Heart left ventricle (tissue), 16 donors: ENCODE measurements around the gene PRR5L. TPM values are rescaled to one million over a fixed set of nuclear protein-coding genes. Genes with fewer than 3 reads are reported as not detected.

Source experiments
- ATAC-seq, 4 donors: fragments of 200-7000 bp; cut with Tn5 transposase; one replicate each; pipeline ENCODE4 v1.9.1; 2020 to 2022; ENCODE audit warnings: moderate library complexity in 4 of 4, mild to moderate bottlenecking in 3 of 4, moderate number of reproducible peaks in 1 of 4
- DNase-seq, 5 donors: peaks; one replicate each; pipeline ENCODE4 v3.0.0-alpha.2; 2020
- H3K27ac ChIP-seq, 12 donors: fragments of 200-600 bp; sonication (generic) in 4 of 12; one replicate each; pipeline versions ENCODE4 v1.5.0 to v1.8.0; 2016 to 2022; ENCODE audit warnings: mild to moderate bottlenecking in 2 of 12
- H3K27me3 ChIP-seq, 9 donors: fragments of 200-600 bp; sonication (generic) in 2 of 9; one replicate each; pipeline versions ENCODE4 v1.5.1 to v1.8.0; 2016 to 2022; ENCODE audit warnings: mild to moderate bottlenecking in 3 of 9
- H3K36me3 ChIP-seq, 9 donors: fragments of 200-600 bp; sonication (generic) in 2 of 9; one replicate each; pipeline versions ENCODE4 v1.5.0 to v1.8.0; 2018 to 2022; ENCODE audit warnings: mild to moderate bottlenecking in 2 of 9
- H3K4me1 ChIP-seq, 12 donors: fragments of 200-600 bp; sonication (generic) in 4 of 12; one replicate each; pipeline versions ENCODE4 v1.5.0 to v1.8.0; 2016 to 2022; ENCODE audit warnings: mild to moderate bottlenecking in 3 of 12
- H3K4me3 ChIP-seq, 12 donors: fragments of 200-600 bp; sonication (generic) in 4 of 12; one replicate each; pipeline versions ENCODE4 v1.5.0 to v1.8.0; 2017 to 2022; ENCODE audit warnings: mild to moderate bottlenecking in 9 of 12, moderate library complexity in 4 of 12
- H3K9me3 ChIP-seq, 12 donors: fragments of 200-600 bp; sonication (generic) in 4 of 12; one replicate each; pipeline versions ENCODE4 v1.5.0 to v1.8.0; 2016 to 2022; ENCODE audit warnings: mild to moderate bottlenecking in 1 of 12
- CTCF ChIP-seq, 12 donors: fragments of 200-600 bp; sonication (generic) in 4 of 12; IDR thresholded peaks; one replicate each; pipeline versions ENCODE4 v1.5.0 to v1.8.0; 2018 to 2022; ENCODE audit warnings: antibody characterized with exemption in 12 of 12, mild to moderate bottlenecking in 5 of 12
- POLR2A ChIP-seq, 2 donors: fragments of 450-650 bp; IDR thresholded peaks; one replicate each; pipeline ENCODE4 v1.6.1; 2017; ENCODE audit warnings: antibody characterized with exemption in 2 of 2, mild to moderate bottlenecking in 2 of 2, moderate library complexity in 2 of 2
- WGBS, 4 donors: extraction: QIAGEN DNeasy Blood & Tissue Kit in 2 of 4; methylation state at CpG; one replicate each; pipeline versions ENCODE4 v1.1.5 to v1.1.7; 2013 to 2018; 5-methylcytosine and 5-hydroxymethylcytosine counted together
- intact Hi-C, 10 donors: fragments of 100-400 bp; cut with DNase I; formaldehyde crosslinking; loops; one replicate each; pipeline versions ENCODE4 v1.11.1 to v1.14.2; 2022
- polyA plus RNA-seq, 2 donors: library from polyadenylated mRNA; stranded (reverse); fragments of 200-250 nt; gene quantifications; one replicate each; pipeline ENCODE4 v1.2.3, GENCODE V29; 2013
- total RNA-seq, 9 donors: library from RNA; depleted of rRNA in 2 of 9; stranded (reverse); fragments of >200 nt in 2 of 9; fragmentation: NEBNext Ultra II Directional in 3 of 9; extraction: Animal tissue kit (Norgen Biotek cat#: 25700) in 3 of 9; gene quantifications; one replicate each; pipeline versions ENCODE4 v1.1.0 to v1.2.4, GENCODE V29; 2016 to 2023
- donor health status: ischemic (EF 13 %, LVEDD 7.1; RV severe dilation, severe dysfunction).
- donor health status: healthy with polysubstance abuse.
- donor health status: DM: no; HTN: yes; CAD: no.
- donor health status: DM: no; HTN: no; CAD: no.
- donor health status: ischemic (EF 25% LVEDD 6.9; RV normal size, moderate dysfunction).
- donor health status: ischemic (EF 25% LVEDD 5.7; RV mildly dilated, moderate dysfunction).
- donor health status: healthy.
- donor health status: DM: yes; HTN: yes; CAD: no.
- donor health status: ischemic (EF 35%, LVEDD 5.7; RV mildly dilated, moderate dysfunction).
- donor health status: nonischemic (EF 11% LVEDD 7.7; RV severe dilation, severe dysfunction).
- donor health status: DM: yes; HTN: yes; CAD: no.
- donor health status: PGD.
- donor health status: ischemic (EF 29% LVEDD 5.4; RV normal size, mild dysfunction).
- donor health status: nonischemic (EF 23%, LVEDD 6.1; RV moderate dilation, normal function).

Gene PRR5L
- total and polyA plus RNA-seq, 11 donors, result 0.61 to 17.8 (median 3.1) TPM

DNA sequence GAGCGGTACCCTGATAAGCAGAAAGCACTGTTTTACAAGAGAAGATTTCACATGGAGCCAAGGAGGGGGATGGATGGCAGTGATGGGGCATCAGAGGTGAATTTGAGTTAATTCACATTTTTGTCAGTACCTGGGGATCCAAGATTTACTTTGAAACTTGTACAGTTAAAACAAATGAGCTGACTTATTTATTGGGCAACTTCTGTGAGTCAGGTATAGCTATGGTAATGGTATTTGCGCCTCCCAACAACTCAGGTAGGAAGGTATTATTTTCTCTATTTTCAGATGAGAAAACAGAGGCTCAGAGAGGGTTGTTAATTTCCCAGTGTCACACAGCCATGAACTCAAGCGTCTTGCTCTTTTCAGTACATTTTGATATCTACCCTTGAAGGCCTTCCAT lies 83.6 kb downstream of the PRR5L start:
- ATAC-seq (no peak), DNase-seq (no peak)
- intact Hi-C loops, result loop anchor here in 7 of 10 donors (5.0 to 10.0 kb wide), 6 partner anchors 75 to 98 kb away; no protein-coding TSS in a partner anchor
- peaks cover 0 to 36% (median 12%) of the 10 kb centered on the region in 12 donors for H3K4me1 ChIP-seq
- H3K4me3 ChIP-seq, result no peak overlapping the region
- peaks cover 0 to 17% (median 0%) of the 10 kb centered on the region in 9 donors for H3K36me3 ChIP-seq
- 91 to 98% (median 96%) methylated on average over 3 of the region's 3 CpGs for WGBS, 4 donors
- H3K27ac ChIP-seq, result peak overlapping the region in 1 of 12 donors; percentile 92
- TF ChIP-seq POLR2A (IDR thresholded peaks at IDR 0.05) (no peak), CTCF (IDR thresholded peaks at IDR 0.05) (no peak)
- H3K27me3 ChIP-seq, result peaks cover 0 to 10% (median 4%) of the 10 kb centered on the region in 9 donors
- H3K9me3 ChIP-seq, result no peaks in the 10 kb centered on the region

GRCh38 chr11:36380296-36381014 lies 84.4 kb downstream of the PRR5L start:
- Histone ChIP-seq H3K9me3 (no peaks in the 10 kb centered on the region), H3K4me3 (peak overlapping the region in 1 of 12 donors; percentile 8), H3K4me1 (peaks cover 0 to 43% (median 12%) of the 10 kb centered on the region in 12 donors), H3K27me3 (peaks cover 0 to 10% (median 3%) of the 10 kb centered on the region in 9 donors), H3K36me3 (peaks cover 0 to 21% (median 0%) of the 10 kb centered on the region in 9 donors), H3K27ac (peak overlapping the region in 1 of 12 donors; percentile 73)
- ATAC-seq, result no peak
- WGBS, 4 donors, result 86 to 89% (median 88%) methylated on average over 9 of the region's 9 CpGs
- TF ChIP-seq POLR2A (IDR thresholded peaks at IDR 0.05) (no peak), CTCF (IDR thresholded peaks at IDR 0.05) (no peak)
- intact Hi-C loops, result no loop called here
- no peak for DNase-seq

- ATAC-seq (no peak), DNase-seq (no peak)
- peaks cover 0 to 21% (median 0%) of the 10 kb centered on the region in 9 donors for H3K36me3 ChIP-seq
- peaks cover 0 to 43% (median 11%) of the 10 kb centered on the region in 12 donors for H3K4me1 ChIP-seq
- 84 to 94% (median 89%) methylated on average over 4 of the region's 4 CpGs for WGBS, 4 donors
- TF ChIP-seq POLR2A (IDR thresholded peaks at IDR 0.05), result no peak
- no peak for TF ChIP-seq CTCF (IDR thresholded peaks at IDR 0.05)
- H3K4me3 ChIP-seq, result peak overlapping the region in 1 of 12 donors; percentile 8
- H3K27me3 ChIP-seq, result peaks cover 0 to 10% (median 3%) of the 10 kb centered on the region in 9 donors
- no peaks in the 10 kb centered on the region for H3K9me3 ChIP-seq
- intact Hi-C loops, result no loop called here
- H3K27ac ChIP-seq, result peak overlapping the region in 1 of 12 donors; percentile 73
Observed at GRCh38 chr11:36381015-36381360, 84.9 kb downstream of the PRR5L start.

DNA sequence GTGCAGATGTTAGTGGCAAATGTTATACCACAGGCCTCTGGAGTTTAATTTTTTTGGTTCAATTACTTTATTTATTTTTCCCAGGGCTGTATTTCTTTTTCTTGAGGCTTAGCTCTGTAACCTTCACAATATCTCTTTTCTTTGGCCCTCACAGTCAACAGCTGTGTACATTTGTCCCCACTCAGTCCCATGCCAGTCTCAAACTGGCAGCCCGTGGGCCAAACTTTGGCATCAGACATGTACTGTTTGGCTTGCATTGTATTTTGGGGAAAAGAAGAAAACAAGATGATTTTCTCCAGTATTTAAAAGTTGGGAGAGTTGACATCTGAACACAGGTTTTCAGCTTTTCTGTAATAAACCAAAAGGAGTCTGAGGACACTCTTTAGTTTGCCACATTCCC lies 87.1 kb downstream of the PRR5L start:
- DNase-seq (no peak), ATAC-seq (no peak)
- Histone ChIP-seq H3K27me3 (peaks cover 0 to 4% (median 0%) of the 10 kb centered on the region in 9 donors), H3K4me1 (peaks cover 0 to 58% (median under 1%) of the 10 kb centered on the region in 12 donors), H3K36me3 (peaks cover 0 to 21% (median 0%) of the 10 kb centered on the region in 9 donors), H3K27ac (no peak overlapping the region), H3K9me3 (no peaks in the 10 kb centered on the region), H3K4me3 (no peak overlapping the region)
- TF ChIP-seq CTCF (IDR thresholded peaks at IDR 0.05), result no peak
- no peak for TF ChIP-seq POLR2A (IDR thresholded peaks at IDR 0.05)
- intact Hi-C loops, result no loop called here
- WGBS, 4 donors, result 75 to 96% (median 91%) methylated on average over 1 of the region's 1 CpG
